ENCODE data around the gene BDNF.
"Not testable (repeated sequence)": the region's sequence is repeated elsewhere in the genome, so short reads cannot be mapped to it uniquely, and the experiment has no call there.

The BDNF gene

DNA sequence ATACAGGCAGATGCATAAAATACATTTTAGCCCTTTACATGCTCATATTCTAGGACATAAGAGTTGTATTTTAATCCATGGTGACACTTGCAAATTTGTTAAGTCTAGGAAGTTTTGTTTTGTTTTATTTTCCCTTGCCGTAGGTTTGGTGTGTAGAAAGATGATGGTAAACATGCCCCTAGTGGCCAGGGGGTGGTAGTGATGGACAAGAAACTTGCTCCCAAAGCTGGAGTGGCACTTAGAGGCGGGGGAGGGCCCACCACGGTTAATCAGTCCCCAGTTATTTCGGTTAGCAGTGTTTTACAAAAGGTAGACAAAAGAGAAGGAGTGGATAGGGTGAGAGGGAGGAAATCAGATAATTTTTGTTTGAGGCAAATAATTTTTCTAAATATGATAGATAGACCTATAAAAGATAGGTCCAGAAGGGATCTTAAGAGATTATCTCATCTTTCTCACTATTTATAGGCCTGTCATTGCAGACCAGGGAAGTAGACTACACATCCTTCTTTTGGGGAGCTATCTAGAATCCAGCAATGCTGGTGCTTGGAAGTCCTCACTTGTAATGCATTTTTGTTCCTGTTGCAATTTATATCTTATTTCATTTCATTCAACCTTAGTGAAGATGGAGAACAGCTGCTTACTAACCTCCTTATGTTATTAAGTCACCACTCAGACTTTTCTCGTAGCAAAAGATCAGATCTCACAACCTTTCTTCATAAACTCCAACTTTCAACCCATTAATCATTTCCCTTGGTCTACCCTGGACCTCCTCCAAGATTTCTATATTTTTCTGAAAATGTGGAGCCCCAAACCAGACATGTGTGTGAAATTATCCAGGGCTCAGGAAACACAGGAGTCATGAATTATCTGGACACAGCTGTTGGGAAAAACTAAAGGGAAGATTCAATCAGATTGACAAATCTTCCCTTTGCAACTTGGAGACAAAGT, 5.9 kb upstream of the BDNF start:
- DNase-seq: no peak

DNA sequence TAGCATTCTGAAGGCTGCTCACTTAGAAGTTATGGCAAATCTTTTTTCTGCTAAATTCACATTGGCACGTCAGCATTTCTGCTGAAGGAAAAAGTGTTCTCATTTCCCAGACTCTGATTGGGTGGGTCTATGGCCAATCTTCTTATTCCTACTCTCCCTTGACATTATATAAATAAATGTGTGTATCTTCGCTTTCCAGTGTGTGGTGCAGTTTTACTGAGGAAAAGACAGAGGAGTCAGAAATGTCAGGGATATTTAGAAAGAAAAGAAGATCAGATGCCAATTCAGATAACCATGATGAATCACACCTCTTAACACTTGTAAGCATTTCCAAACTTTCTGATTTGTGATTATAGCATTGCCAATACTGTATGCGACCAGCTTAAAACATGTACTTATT, 3.2 kb upstream of the BDNF start:
- DNase-seq: no peak

DNA sequence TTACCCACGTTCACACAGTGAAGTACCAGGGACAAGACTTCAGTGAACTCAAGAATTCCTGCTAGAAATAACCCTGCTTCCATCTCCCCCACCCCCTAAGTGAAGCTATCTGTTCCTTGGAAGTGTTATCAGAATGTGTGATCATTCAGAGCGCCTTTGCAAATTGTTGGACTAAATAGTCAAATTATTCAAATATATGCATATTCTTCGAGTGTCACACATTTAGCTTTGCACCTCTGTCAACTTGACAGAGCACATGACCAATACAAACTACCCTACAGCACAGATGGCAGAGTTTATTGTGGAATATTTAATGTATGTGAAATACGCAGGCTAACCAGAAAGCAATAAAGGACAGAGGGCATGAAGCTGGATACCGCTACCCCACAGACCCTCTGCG, 2.6 kb upstream of the BDNF start:
- no peak for DNase-seq

DNA sequence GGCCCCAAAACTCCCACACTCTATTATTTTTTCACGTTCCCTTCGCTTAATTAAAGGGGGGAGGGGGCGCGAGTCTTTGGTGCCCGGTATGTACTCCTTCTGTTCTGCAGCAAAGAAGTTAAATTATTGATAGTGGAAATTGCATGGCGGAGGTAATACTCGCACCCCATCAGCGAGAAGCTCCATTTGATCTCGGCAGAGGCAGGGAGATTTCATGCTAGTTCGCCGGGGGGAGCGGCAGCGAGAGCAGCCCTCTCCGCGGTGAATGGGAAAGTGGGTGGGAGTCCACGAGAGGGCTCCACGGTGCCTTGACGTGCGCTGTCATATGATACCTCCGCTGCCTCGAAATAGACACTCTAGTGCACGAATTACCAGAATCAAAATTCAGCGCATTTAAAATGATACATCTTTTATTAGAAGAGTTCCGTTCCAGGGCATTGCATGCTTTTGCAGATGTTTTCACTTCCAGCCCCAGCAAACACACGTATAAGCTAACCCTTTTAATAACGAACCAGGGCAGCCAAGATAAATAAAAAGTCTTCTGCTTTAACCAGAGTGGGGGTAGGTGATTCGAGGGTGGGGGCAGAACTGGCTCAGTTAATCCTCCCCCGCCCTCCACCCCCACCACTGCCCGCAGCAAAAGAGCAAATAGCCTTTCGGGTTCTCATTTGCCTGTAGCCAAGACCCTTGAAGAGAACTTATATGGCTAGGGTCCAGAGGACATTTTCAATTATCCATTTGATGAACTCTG, 1.3 kb upstream of the BDNF start:
- DNase-seq: no peak

DNA sequence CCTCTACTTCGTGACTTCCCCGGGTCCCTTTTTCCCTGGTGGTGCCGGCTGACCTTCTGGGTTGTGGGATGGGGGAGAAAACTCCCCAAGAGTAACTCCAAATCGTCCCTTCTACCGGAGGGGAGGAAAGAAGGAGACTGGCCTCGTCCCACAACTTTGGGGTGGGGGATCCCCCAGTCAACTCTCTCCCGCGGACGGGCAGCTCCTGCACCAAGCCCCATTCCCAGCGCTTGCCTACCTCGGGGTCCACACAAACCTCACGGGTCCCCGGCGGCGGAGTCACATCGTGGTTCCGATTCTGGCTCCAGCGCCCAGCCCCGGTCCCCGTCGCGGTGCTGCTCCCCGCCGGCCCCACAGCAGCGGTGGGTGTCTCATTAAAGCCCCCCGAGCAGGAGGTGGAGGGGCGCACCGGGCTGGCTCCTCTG, 317 bp downstream of the BDNF start:
- DNase-seq: no peak

DNA sequence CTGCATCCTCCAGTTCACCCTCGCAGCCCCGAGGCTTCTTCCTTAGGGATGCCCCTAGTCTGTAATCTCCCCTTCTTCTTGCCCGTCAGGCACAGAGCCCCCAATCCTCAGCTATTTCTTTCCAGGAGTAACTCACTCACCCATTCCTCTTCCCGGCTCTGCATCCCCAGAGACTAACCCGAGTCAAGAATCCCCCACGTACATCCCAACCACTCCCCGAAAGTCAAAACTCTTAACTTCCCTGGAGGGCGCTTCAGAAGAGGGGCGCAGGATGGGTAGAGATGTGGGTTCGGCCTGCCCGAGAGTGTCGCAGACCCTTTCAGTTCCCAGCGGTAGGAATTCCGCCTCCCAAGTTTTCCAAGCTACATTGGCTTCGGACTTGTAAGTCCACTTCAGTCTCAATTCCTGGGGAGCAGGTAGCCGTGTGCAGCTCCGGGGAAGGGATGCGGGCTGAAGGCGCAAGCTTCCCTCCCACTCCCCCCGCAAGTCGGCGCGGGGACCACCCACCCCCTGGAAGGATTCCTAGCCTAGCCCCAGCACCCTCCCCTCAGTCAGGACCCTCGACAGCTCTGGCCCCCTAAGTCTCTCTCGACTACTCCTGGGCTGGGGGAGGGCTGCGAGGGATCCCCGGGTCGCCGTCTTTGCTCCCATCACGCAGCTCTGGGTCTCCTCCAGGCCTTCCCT, 871 bp downstream of the BDNF start:
- no peak for DNase-seq

DNA sequence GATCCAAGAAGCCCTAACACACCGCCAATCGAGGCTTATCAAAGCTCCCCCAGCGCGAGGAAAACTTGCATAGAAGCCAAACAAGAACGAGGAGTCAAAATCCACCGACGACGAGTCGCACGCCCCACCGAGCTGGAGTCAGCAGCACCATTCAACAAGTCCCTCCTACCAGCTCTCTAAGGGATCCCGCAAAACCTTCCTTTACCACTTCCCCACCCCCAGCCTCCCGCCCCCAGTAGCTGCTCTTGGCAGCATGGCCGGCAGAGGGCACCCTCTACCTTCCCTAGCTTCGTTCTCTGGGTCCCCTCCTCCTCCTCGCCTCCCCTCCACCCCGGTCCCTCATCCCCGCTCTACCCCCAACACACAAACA, 1.4 kb downstream of the BDNF start:
- DNase-seq: peak; percentile 33

DNA sequence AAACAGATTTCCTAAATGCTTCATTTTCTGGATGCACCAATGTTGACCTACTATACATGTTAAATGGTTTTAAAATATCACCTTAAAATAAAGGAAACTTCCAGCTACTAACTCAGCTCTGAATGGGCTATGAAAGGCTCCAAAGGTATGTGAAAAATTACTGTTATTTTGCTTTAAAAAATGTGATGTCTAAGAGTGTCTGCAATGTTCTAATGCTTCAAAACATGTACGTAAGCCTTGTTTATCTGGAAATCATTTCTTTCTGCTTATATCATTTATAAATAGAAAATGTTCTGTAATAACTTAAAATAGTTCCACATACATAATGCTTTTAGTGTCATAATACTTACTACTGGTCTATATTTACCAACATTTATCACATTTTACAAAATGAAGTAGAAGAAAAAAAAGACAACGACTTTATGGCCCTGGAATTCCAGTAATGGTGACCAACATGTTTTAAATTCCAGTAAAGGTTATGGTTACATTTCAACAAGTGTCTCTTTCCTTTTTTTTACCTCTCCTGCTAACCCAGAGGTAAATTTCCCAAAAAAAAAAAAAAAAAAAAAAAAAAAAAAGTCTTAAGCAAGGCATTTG, 2.5 kb downstream of the BDNF start:
- no peak for DNase-seq

DNA sequence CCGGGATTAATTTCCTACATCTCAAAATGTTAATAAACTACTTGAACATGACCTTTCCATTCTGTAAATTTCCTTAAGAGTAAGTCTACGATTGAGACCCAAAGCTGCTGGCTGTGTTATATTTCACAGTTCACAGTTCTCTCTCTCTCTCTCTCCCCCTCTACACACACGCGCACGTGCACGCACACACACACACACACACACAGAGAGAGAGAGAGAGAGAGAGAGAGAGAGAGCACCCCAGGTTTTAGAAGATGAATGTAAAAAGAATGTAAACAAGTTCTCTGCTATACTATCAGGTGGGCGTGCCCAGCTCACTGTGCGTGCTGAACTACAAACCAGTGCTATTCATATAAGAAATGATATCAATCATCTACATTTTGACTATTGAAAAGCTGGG, 3.3 kb downstream of the BDNF start:
- no peak for DNase-seq

DNA sequence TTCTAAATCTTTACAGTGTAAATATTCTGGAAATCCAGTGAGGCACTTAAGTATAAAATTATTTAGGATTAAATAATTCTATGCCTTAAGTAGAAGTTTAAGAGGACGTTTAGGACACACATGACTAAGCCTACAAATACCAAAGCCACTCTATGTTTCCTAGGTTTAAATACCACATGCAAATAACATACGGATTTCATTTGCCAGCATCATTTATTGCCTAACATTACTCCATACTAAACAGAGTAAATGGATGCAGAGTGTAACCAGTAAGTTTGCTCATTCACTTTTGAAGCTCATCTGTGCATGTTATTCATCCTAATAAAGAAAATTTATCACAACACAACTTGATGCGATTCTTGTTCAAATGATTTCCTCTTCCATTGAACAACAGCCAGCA, 4.1 kb downstream of the BDNF start:
- no peak for DNase-seq

DNA sequence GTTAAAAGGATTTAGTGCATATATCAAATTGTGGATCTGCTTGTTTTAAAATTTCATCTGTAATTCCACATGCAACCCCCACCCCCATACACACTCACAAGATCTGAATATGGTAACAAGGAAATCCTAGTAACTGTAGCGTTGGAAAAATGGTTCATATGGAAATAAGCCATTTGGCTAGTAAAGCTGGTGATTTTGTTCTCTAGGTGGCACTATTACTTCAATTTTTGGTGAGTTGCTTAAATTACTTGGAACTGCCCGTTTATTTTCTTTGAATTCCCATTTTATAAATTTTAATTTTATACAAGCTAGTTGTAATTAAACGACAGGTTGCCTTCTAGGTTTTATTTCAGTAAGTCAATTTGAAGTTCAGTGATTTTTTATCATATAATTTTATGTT, 5.3 kb downstream of the BDNF start:
- DNase-seq: no peak

DNA sequence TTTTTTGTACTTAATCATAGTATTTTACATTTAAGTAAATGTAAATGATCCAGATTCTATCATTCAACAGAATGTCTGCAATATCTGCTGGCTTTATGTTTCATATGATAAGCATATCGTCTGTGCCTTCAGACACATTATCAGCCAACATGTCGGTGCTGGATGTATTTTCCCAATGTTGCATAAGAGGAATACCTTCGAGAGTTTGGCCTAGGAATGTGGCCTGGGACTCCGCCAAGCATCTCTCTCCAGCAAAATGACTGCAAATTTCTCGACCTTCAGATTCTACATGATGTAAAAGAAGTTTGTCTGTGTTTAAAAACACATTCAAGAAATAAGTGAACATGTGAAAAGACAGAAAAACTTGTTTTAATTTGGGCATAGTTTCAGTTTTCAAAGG, 6.9 kb downstream of the BDNF start:
- no peak for DNase-seq

DNA sequence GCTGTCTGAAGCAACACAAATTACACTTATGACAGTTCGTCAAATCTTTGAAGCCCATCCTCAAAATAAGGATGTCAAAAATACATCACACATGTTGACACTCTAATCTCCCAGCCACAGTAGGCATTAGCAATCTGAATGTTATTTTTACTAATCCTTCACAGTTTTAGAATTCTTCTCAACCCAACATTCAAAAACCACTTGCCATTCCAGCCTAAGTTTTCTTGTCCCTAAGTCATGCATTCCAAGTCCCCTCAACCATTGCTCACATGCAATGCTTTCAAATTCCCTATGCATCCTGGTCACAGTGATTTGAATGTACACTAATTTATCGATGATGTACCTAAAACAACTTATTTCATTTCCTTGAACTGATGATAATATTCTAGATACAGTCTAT, 7.5 kb downstream of the BDNF start:
- DNase-seq: no peak

DNA sequence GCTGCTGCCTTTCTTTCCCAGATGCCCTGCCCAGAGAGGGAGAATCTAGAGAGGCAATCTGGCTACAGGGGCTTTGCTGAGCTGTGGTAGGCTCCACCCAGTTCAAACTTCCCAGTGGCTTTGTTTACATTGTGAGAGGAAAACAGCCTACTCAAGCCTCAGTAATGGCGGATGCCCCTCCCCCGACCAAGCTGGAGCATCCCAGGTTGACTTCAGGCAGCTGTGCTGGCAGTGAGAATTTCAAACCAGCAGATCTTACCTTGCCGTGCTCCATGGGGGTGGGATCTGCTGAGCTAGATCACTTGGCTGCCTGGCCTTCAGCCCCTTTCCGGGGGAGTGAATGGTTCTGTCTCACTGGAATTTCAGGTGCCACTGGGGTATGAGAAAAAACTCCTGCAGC, 12.2 kb downstream of the BDNF start:
- DNase-seq: no peak

DNA sequence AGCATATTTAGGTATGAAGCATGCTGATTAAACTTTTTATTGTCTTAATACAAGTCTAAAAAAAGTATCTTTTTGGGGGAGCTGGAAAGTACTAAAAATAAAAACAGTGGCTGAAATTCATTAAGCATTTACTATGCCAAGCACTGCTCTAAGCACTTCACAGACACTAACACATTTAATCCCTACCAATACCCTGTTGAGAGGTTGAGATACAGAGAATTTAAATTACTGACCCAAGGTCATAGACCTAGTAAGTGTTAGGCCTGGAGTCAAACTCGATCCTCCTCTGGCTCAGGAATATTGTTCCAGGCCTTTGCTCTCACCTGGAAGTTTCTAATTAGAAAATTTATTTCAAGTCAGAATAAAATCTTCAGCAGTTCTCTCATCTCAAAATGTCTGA, 18.6 kb downstream of the BDNF start:
- DNase-seq: no peak

DNA sequence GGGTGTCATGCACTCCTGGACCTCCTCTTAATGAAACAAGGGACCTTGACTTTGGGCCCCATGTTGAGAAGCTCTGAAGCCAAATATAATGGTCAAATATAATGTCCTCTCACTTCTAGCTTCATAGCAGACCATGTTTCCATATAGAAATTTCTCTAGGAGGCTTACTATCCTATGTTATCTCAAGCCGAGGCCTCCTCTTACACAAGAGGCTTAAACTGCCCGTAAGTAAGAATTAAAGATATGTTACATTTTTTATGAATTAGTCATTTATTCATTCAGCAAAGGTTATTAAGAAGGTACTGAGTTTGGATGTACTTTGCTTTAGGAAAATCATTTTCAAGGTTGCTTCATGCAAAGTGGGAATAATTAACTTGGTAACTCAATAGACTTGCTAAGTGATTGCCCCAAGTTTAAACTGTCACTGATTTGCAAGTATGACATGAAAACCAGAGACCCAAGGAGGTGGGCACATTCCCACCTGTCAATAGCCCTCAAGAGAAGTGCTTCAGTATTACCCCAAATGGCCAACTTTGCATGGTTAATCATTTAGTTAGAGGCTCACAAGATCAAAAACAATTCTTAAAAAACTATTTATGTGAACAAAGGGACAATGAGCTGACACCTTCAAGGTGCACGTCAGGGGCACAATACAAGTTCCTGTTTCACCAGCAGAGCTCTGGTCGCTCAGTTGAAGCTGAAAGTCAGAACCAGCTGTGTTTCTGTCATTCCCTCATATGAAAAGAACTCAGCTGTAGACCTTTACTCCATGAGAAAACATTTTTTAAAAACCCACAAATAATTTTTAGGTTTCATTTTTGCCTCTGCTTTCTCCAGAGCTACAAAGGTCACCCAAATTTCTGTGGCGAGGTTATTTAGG, 20.9 kb downstream of the BDNF start:
- DNase-seq: no peak

DNA sequence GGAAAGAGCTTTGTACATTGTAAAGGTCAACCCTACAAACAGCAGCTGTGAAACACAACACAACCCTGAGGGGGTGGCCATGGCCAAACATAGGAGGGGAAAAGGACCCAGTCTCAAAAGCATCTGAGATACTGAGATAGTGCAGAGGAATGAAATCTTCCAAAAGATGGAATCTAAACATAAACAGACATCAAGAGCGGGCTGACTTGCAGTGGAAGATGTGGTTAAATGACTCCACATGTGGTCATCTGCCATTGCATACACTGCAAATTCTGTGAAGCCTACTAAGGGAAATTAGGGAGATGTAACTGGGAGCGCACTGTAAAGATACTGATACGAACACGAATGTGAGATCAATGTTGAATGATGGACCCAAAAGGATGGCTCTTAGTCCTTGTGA, 22.0 kb downstream of the BDNF start:
- no peak for DNase-seq

DNA sequence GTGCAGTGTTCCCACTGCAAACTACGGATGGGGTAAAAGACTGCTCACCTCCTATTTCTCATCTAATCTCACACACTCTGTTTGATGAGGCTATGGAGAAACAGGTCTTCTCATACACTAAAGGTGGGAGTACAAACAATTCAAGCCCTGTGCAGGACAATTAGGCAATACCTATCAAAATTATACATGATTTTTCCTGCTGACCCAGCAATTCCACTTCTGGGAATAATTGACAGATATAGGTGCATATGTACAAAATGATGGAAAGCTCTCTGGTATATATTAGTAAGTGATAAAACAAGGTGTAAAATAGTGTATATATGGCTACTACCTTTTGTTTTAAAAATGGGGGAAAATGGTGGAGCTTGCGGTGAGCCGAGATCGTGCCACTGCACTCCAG, 23.1 kb downstream of the BDNF start:
- no peak for DNase-seq

DNA sequence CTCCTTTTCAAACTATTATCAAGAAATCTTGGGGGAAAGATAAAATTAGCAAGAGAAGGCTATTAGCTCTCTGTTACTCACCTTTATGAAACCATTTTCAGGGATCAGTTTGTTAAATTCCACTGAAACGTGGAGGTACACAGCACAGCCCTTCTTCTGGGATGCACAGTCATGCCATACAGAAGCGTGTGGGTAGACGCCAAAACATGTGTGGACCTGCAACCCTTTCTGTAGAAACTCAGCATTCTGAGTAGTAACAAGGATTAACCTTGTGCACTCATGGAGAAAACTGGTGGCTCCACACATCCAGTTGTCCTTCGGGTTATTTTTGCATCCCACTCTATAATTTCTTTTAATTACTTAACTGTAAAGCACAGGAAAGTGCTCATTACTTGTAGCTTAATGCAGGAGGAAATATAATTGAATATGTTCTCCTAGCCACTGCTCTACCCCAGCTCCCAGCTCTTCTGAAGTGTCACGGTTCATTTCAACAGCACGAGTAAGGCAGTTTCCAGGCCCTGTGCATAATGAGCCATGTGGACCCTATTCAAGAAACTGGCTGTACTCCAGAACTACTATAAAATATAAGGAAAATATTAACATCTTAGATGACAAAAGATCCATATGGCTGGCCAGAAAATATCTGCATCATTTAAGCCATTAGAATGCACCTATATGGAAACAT, 26.1 kb downstream of the BDNF start:
- no peak for DNase-seq

DNA sequence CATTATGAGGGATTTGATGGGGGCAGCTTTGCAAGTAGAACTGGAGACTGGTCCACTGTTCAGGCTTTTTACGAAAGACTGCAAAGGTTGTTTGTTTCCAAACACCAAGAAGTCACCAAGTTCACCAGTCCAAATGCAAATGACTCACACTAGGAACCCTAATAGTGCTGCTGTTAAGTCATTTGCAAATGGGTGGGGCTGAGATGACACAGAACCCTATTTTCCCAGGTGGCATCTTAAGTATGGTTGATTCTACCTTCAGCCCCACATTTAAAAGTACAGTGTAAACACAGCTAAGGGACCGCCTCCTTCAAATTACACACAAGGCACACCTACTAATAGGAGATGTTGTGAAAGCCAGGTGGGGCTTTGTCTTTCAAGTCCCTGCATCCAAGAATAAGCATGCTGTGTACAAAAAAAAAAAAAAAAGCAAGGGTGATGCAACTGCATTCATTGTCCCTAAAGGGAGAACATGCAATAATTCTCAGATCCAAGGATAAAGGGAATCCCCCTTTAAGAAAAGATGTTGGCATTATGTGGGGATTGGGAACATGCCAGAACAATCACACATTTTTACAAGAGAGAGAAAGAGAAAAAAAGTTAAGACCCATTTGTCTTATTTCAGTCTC, 27.3 kb downstream of the BDNF start:
- DNase-seq: no peak

DNA sequence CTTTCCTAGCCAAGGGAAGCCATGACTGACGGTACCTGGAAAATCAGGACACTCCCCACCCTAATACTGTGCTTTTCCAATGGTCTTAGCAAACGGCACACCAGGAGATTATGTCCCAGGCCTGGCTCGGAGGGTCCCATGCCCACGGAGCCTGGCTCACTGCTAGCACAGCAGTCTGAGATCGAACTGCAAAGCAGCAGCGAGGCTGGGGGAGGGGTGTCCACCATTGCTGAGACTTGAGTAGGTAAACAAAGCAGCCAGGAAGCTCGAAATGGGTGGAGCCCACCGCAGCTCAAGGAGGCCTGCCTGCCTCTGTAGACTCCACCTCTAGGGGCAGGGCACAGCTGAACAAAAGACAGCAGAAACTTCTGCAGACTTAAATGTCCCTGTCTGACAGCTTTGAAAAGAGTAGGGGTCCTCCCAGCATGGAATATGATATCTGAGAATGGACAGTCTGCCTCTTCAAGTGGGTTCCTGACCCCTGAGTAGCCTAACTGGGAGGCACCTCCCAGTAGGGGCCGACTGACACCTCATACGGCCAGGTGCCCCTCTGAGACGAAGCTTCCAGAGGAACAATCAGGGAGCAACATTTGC, 34.6 kb downstream of the BDNF start:
- not testable (repeated sequence) for DNase-seq

Measured in activated T-cell treated with anti-CD3 and anti-CD28 coated beads for 4 hours (primary cell).